Measurements from ENCODE around the gene PTPRN2. TPM values are rescaled to one million over a fixed set of nuclear protein-coding genes. Genes with fewer than 3 reads are reported as not detected.

The PTPRN2 gene
- total and polyA plus RNA-seq, 2 of the 13 experiments (the other 11 are each of a cell fraction or from before 2014, with no cell fraction given) = 2.5 to 24.2 TPM

DNA sequence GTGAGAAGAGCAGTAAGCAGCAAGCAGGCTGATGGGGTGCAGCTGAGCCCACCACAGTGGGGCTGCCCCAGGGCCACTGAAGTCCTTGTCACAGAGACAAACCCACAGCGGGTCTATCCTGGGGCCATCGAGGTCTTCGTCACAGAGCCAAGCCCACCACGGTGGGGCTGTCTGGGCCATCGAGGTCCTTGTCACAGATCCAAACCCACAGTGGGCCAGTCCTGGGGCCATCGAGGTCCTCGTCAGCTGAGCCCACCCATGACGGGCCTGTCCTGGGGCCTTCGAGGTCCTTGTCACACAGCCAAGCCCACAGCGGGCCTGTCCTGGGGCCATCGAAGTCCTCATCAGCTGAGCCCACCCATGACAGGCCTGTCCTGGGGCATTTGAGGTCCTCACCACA lies 700.9 kb downstream of the PTPRN2 start (continued):
- TF ChIP-seq ZNF776 (CRISPR knock-in tag; IDR thresholded peaks at IDR 0.05) = no peak
- TF ChIP-seq MTA1 (CRISPR knock-in tag; IDR thresholded peaks at IDR 0.05; ENCODE audit: borderline replicate concordance) = no peak
- no peak for TF ChIP-seq ZKSCAN8 (CRISPR knock-in tag; IDR thresholded peaks at IDR 0.05; ENCODE audit: borderline replicate concordance)

DNA sequence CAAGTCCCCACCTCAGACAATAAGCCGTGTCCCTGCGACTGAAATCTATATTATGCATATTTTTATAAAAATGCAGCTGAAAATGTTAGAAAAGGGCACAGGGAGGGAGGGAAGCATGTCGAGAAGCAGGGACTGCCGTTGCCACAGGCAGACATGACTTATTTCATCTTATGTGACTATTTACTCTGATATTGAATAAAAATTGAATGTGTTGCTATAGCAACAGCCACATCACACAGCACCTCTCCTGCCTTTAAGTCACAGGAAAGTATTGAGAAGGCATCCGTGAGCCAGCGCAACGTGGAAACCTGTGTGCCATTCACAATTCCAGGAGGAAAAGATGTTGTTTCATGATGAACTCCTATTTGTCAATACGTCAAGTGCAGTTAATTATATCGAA lies 701.4 kb downstream of the PTPRN2 start:
- TF ChIP-seq, protein P1, sequence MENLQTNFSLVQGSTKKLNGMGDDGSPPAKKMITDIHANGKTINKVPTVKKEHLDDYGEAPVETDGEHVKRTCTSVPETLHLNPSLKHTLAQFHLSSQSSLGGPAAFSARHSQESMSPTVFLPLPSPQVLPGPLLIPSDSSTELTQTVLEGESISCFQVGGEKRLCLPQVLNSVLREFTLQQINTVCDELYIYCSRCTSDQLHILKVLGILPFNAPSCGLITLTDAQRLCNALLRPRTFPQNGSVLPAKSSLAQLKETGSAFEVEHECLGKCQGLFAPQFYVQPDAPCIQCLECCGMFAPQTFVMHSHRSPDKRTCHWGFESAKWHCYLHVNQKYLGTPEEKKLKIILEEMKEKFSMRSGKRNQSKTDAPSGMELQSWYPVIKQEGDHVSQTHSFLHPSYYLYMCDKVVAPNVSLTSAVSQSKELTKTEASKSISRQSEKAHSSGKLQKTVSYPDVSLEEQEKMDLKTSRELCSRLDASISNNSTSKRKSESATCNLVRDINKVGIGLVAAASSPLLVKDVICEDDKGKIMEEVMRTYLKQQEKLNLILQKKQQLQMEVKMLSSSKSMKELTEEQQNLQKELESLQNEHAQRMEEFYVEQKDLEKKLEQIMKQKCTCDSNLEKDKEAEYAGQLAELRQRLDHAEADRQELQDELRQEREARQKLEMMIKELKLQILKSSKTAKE (CRISPR knock-in tag; IDR thresholded peaks at IDR 0.05; ENCODE audit: borderline replicate concordance) = no peak
- peak; percentile 30; the same call in 1 of the 2 replicates for TF ChIP-seq RFX1 (IDR thresholded peaks at IDR 0.05)
- Histone ChIP-seq H2AFZ (ENCODE audit: low read length) (no peak overlapping the region), H4K20me1 (ENCODE audit: insufficient read depth, low read length) (0 out of 2 replicates have a peak, but pooled peaks cover 8% of the 10 kb centered on the region), H3K4me2 (ENCODE audit: low read depth, low read length) (no peak overlapping the region), H3K4me1 (ENCODE audit: insufficient read depth, low read length) (peaks cover 15% of the 10 kb centered on the region), H3K27me3 (ENCODE audit: control insufficient read depth in 1 of 2, insufficient read depth in 2 of 2, low read length in 2 of 2) (no peaks in the 10 kb centered on the region), H3K9me3 (ENCODE audit: low read length) (peaks cover 18% of the 10 kb centered on the region; the same call in 1 of the 2 replicates), H3K9ac (ENCODE audit: insufficient read depth, low read depth, low read length) (no peak overlapping the region), H3K4me3 (replicated peaks in 1 of 3; ENCODE audit: insufficient read depth in 1 of 3, low read depth in 2 of 3, low read length in 3 of 3) (no peak overlapping the region), H3K27ac (ENCODE audit: extremely low read length, insufficient read depth, low read length) (no peak overlapping the region), H3K36me3 (replicated peaks in 1 of 2; ENCODE audit: control insufficient read depth in 1 of 2, insufficient read depth in 2 of 2, low read length in 2 of 2) (no peaks in the 10 kb centered on the region), H3K79me2 (ENCODE audit: insufficient read depth, low read length) (no peaks in the 10 kb centered on the region)
- no peak for DNase-seq (ENCODE audit: low spot score)
- ATAC-seq = no peak
- no peak for FAIRE-seq
- intact Hi-C loops (cut with micrococcal nuclease; ENCODE audit: unreplicated experiment) (no loop called here), in situ Hi-C loops (cut with HindIII; ENCODE audit: extremely low pct_ligation_motif_present, low pct_unique_long_range_greater_than_20kb) (no loop called here)
- CTCF ChIA-PET (ENCODE audit: low intra/inter-chr PET ratio, low total read pairs) = no interaction called here
- 47% methylated on average over 9 of the region's 9 CpGs for WGBS (ENCODE audit: low lambda C conversion rate)
- POLR2A ChIA-PET = no interaction called here
- BruUV-seq (replicated peaks) = no TSS peak
